A549 (cell line): ENCODE data around the gene SNCAIP. TPM values are rescaled to one million over a fixed set of nuclear protein-coding genes. Genes with fewer than 3 reads are reported as not detected.
A peak's percentile ranks its signal among the peaks of the same experiment; 100 is the strongest.

ENCODE experiments used
- ATAC-seq, 2 experiments: fragments of 200-7000 bp in 1 of 2; fragments of >200 bp in 1 of 2; cut with Nextera tagmentation in 1 of 2; cut with Tn5 transposase in 1 of 2; 3 replicates each; pipeline versions ENCODE4 v1.8.0 to v1.9.1; 2018 to 2020; ENCODE audit warnings: mild to moderate bottlenecking in 1 of 2, moderate library complexity in 1 of 2
- CTCF ChIA-PET: fragments of 300-600 bp; sonication (Branson Sonifier 250); formaldehyde crosslinking; extraction: SDS; loops from one replicate; lab custom pipeline; 2021; ENCODE audit warnings: antibody characterized with exemption, inconsistent platforms; lab: Yijun Ruan, JAX
- POLR2A ChIA-PET: fragments of 350-600 bp; formaldehyde crosslinking; extraction: SDS; loops from one replicate; lab custom pipeline; 2021; ENCODE audit warnings: antibody characterized with exemption, inconsistent platforms; lab: Yijun Ruan, JAX
- DNase-seq, 2 experiments: peaks; one replicate each; pipeline versions ENCODE4 v3.0.0 to v3.0.0-alpha.2; 2011 to 2016; ENCODE audit warnings: low read depth in 1 of 2, low spot score in 1 of 2
- FAIRE-seq: peaks from 2 replicates; lab custom pipeline; 2011; peaks lifted over from hg19 to GRCh38; lab: Jason Lieb, UNC
- H3K27ac ChIP-seq, 2 experiments: fragments of >200 bp; sonication (Bioruptor Twin); formaldehyde crosslinking; 3 replicates each; pipeline ENCODE4 v1.5.1; 2016 to 2017
- H3K4me1 ChIP-seq: fragments of >200 bp; sonication (Bioruptor Twin); formaldehyde crosslinking; 3 replicates; pipeline ENCODE4 v1.6.1; 2016
- H3K4me2 ChIP-seq: fragments of >200 bp; sonication (Bioruptor Twin); formaldehyde crosslinking; 3 replicates; pipeline ENCODE4 v1.6.1; 2016
- H3K4me3 ChIP-seq: fragments of >200 bp; sonication (Bioruptor Twin); formaldehyde crosslinking; 3 replicates; pipeline ENCODE4 v1.5.1; 2016
- H3K9me3 ChIP-seq: fragments of >200 bp; sonication (Bioruptor Twin); formaldehyde crosslinking; 3 replicates; pipeline ENCODE4 v1.6.1; 2016
- BCL3 ChIP-seq: fragments of >200 bp; sonication (Bioruptor Twin); formaldehyde crosslinking; IDR thresholded peaks from 3 replicates; pipeline ENCODE4 v1.6.1; 2016
- CBX2 ChIP-seq: fragments of 200-600 bp; sonication (generic); IDR thresholded peaks from 2 replicates; pipeline ENCODE4 v1.6.1; 2016; ENCODE audit warnings: low read depth, mild to moderate bottlenecking, borderline replicate concordance
- CBX8 ChIP-seq: fragments of 200-600 bp; sonication (generic); IDR thresholded peaks from 2 replicates; pipeline ENCODE4 v1.6.1; 2016
- CHD2 ChIP-seq: fragments of 150-350 bp; IDR thresholded peaks from 2 replicates; pipeline ENCODE4 v1.6.1; 2014; ENCODE audit warnings: low read length; ENCODE audit not compliant: partially characterized antibody
- CHD4 ChIP-seq: fragments of 200-600 bp; sonication (generic); IDR thresholded peaks from 2 replicates; pipeline ENCODE4 v1.6.1; 2016; ENCODE audit warnings: antibody characterized with exemption, mild to moderate bottlenecking, borderline replicate concordance
- EHMT2 ChIP-seq: fragments of 200-600 bp; sonication (generic); IDR thresholded peaks from 2 replicates; pipeline ENCODE4 v1.6.1; 2016; ENCODE audit warnings: antibody characterized with exemption, low read depth, mild to moderate bottlenecking, moderate library complexity
- FOSL2 ChIP-seq, 2 experiments: fragments of 450-650 bp in 1 of 2; fragments of >200 bp in 1 of 2; sonication (Bioruptor Twin) in 1 of 2; formaldehyde crosslinking; IDR thresholded peaks; 2 replicates each; pipeline versions ENCODE4 v1.5.0 to v1.6.1; 2016 to 2020; ENCODE audit warnings: mild to moderate bottlenecking in 1 of 2, moderate library complexity in 1 of 2
- FOXS1 ChIP-seq: fragments of 250-450 bp; sonication (Bioruptor Pico); IDR thresholded peaks from 2 replicates; pipeline ENCODE4 v1.5.0; 2020; ENCODE audit warnings: mild to moderate bottlenecking, moderate library complexity
- HES2 ChIP-seq: fragments of >200 bp; sonication (Bioruptor Twin); formaldehyde crosslinking; IDR thresholded peaks from 2 replicates; pipeline ENCODE4 v1.6.1; 2016
- HOXB5 ChIP-seq: fragments of 250-450 bp; sonication (Bioruptor Pico); IDR thresholded peaks from 2 replicates; pipeline ENCODE4 v1.5.0; 2020; ENCODE audit warnings: mild to moderate bottlenecking, moderate library complexity
- KDM5A ChIP-seq: fragments of 200-600 bp; sonication (generic); IDR thresholded peaks from 2 replicates; pipeline ENCODE4 v1.6.1; 2016; ENCODE audit warnings: antibody characterized with exemption, mild to moderate bottlenecking
- MAX ChIP-seq: IDR thresholded peaks from 2 replicates; pipeline ENCODE4 v1.6.1; 2012
- MAZ ChIP-seq: fragments of 150-350 bp; IDR thresholded peaks from 2 replicates; pipeline ENCODE4 v1.6.1; 2014; ENCODE audit warnings: antibody characterized with exemption, low read depth, low read length, borderline replicate concordance
- NPAS2 ChIP-seq: fragments of 250-450 bp; sonication (Bioruptor Pico); IDR thresholded peaks from 2 replicates; pipeline ENCODE4 v1.8.0; 2022; ENCODE audit warnings: mild to moderate bottlenecking, moderate library complexity, borderline replicate concordance
- POLR2AphosphoS2 ChIP-seq: conservative IDR thresholded peaks from 2 replicates; pipeline ENCODE4 v1.6.1; 2012; ENCODE audit warnings: low read length, improper control_type of control experiment, inconsistent platforms
- RAD21 ChIP-seq, 2 experiments: fragments of >200 bp in 1 of 2; sonication (Bioruptor Twin) in 1 of 2; formaldehyde crosslinking in 1 of 2; IDR thresholded peaks in 1 of 2; conservative IDR thresholded peaks in 1 of 2; 2 replicates in 1 of 2; 3 replicates in 1 of 2; pipeline ENCODE4 v1.6.1; 2012 to 2018; ENCODE audit warnings: inconsistent platforms in 1 of 2
- RARB ChIP-seq: fragments of 250-450 bp; sonication (Bioruptor Pico); IDR thresholded peaks from 2 replicates; pipeline ENCODE4 v1.8.0; 2021; ENCODE audit warnings: mild to moderate bottlenecking, moderate library complexity
- RFX5 ChIP-seq: fragments of 450-650 bp; IDR thresholded peaks from 2 replicates; pipeline ENCODE4 v1.7.1; 2014; ENCODE audit warnings: antibody characterized with exemption, mild to moderate bottlenecking, moderate library complexity
- RNF2 ChIP-seq: fragments of 200-600 bp; sonication (generic); IDR thresholded peaks from 2 replicates; pipeline ENCODE4 v1.6.1; 2016; ENCODE audit warnings: low read depth, mild to moderate bottlenecking, antibody characterized with exemption, moderate library complexity, borderline replicate concordance
- SREBF2 ChIP-seq: fragments of 450-650 bp; IDR thresholded peaks from 2 replicates; pipeline ENCODE4 v1.6.1; 2014; ENCODE audit warnings: mild to moderate bottlenecking, moderate library complexity
- USF2 ChIP-seq: fragments of 450-650 bp; IDR thresholded peaks from 2 replicates; pipeline ENCODE4 v1.6.1; 2014; ENCODE audit warnings: antibody characterized with exemption
- ZC3H11A ChIP-seq: fragments of 450-650 bp; IDR thresholded peaks from 2 replicates; pipeline ENCODE4 v1.6.1; 2014; ENCODE audit warnings: antibody characterized with exemption, mild to moderate bottlenecking
- ZNF302 ChIP-seq: fragments of 250-450 bp; sonication (Bioruptor Pico); IDR thresholded peaks from 2 replicates; pipeline ENCODE4 v1.9.0; 2021; ENCODE audit warnings: inconsistent platforms, mild to moderate bottlenecking, moderate library complexity
- WGBS: methylation state at CpG from one replicate; pipeline ENCODE4 v1.1.6; 2017; ENCODE audit errors: missing lambda C conversion rate; 5-methylcytosine and 5-hydroxymethylcytosine counted together
- polyA plus RNA-seq, 4 experiments: library from polyadenylated mRNA; depleted of rRNA in 3 of 4; stranded (reverse); fragments of >200 nt; fragmentation: RNase III in 1 of 4; extraction: RNeasy Plus Mini Kit Qiagen cat#74134 plus additional on column Dnase treatment in 1 of 4; gene quantifications; 2 replicates in 3 of 4; 3 replicates in 1 of 4; pipeline ENCODE4 v1.2.3, GENCODE V29; 2011 to 2017

Gene SNCAIP
- polyA plus RNA-seq, 2 of the 4 experiments (the other 2 are of a cell fraction): 0.03 to 0.04 TPM

- TF ChIP-seq RAD21 (conservative IDR thresholded peaks at IDR 0.05 in 1 of 2, IDR thresholded peaks at IDR 0.05 in 1 of 2) (peak; percentile 79 to 80), MAZ (no peak), FOSL2 (IDR thresholded peaks at IDR 0.05) (no peak), FOSL2 (CRISPR knock-in tag; IDR thresholded peaks at IDR 0.05) (no peak)
These were observed 188.4 kb downstream of the SNCAIP start (continued) for GRCh38 chr5:122500245-122501088.

- FAIRE-seq (no peak), DNase-seq (no peak), ATAC-seq (peak in 1 of 2 experiments; percentile 32; a peak in 2 of 6 replicates)
- TF ChIP-seq RARB (CRISPR knock-in tag) (no peak), CHD4 (no peak), ZNF302 (CRISPR knock-in tag) (no peak), USF2 (no peak), RFX5 (no peak), SREBF2 (no peak), CBX2 (no peak), NPAS2 (CRISPR knock-in tag) (no peak), HES2 (no peak), KDM5A (no peak), CBX8 (no peak)
- CTCF ChIA-PET: interaction anchor here (0.6 to 1.6 kb wide), 9 partner anchors 15 to 922 kb away, joined by 3 to 5 read pairs (median 3); partner anchors contain the start of gene CEP120
- Histone ChIP-seq H3K4me1 (no peaks in the 10 kb centered on the region), H3K27ac (no peak overlapping the region; a peak in 1 of 6 replicates), H3K4me2 (0 out of 3 replicates have a peak overlapping the region, but pooled peaks have one; percentile 4), H3K4me3 (no peak overlapping the region), H3K9me3 (no peaks in the 10 kb centered on the region)
- WGBS: 52% methylated on average over 2 of the region's 2 CpGs
- POLR2A ChIA-PET: interaction anchor here (0.6 kb wide), 1 partner anchor 58 kb away, joined by 3 read pairs; no protein-coding TSS in a partner anchor
These were observed 189.0 kb downstream of the SNCAIP start for GRCh38 chr5:122501089-122501435.

GRCh38 chr5:122507045-122507444 is 195.0 kb downstream of the SNCAIP start:
- no peak overlapping the region for H3K4me2 ChIP-seq
- H3K9me3 ChIP-seq: no peaks in the 10 kb centered on the region
- ChIA-PET POLR2A (no interaction called here), CTCF (interaction anchor here (3.1 kb wide), 1 partner anchor 9 kb away, joined by 11 read pairs; no protein-coding TSS in a partner anchor)
- no peak overlapping the region for H3K27ac ChIP-seq
- no peak for ATAC-seq
- no peaks in the 10 kb centered on the region for H3K4me1 ChIP-seq
- FAIRE-seq: no peak
- TF ChIP-seq CBX2 (no peak), POLR2AphosphoS2 (no peak), CHD2 (no peak), ZC3H11A (no peak), RNF2 (no peak), USF2 (no peak), FOXS1 (no peak), BCL3 (no peak), EHMT2 (no peak), MAX (no peak), KDM5A (no peak), HOXB5 (CRISPR knock-in tag) (no peak)
- 0% methylated on average over 1 of the region's 1 CpG for WGBS
- H3K4me3 ChIP-seq: no peak overlapping the region
- DNase-seq: no peak
